VCaP (cell line): ENCODE measurements around the gene S1PR3.

ENCODE experiments used
- H3K27ac ChIP-seq: fragments of 450-650 bp; 2 replicates; pipeline ENCODE4 v1.5.1; 2017
- CTCF ChIP-seq: fragments of 450-650 bp; conservative IDR thresholded peaks from 2 replicates; pipeline ENCODE4 v1.5.1; 2017; ENCODE audit warnings: mild to moderate bottlenecking, moderate library complexity

S1PR3 gene

GRCh38 chr9:88979021-88979420 is 12.2 kb upstream of the S1PR3 start:
- TF ChIP-seq CTCF: no peak
- no peak overlapping the region for H3K27ac ChIP-seq

- TF ChIP-seq CTCF: no peak
- H3K27ac ChIP-seq: no peak overlapping the region
Observed at GRCh38 chr9:88979791-88980190, 11.5 kb upstream of the S1PR3 start.

GRCh38 chr9:88980740-88981203 is 10.5 kb upstream of the S1PR3 start:
- H3K27ac ChIP-seq: no peak overlapping the region
- TF ChIP-seq CTCF: no peak

GRCh38 chr9:88983865-88984542 is 7.3 kb upstream of the S1PR3 start:
- no peak for TF ChIP-seq CTCF
- no peak overlapping the region for H3K27ac ChIP-seq

- no peak overlapping the region for H3K27ac ChIP-seq
- no peak for TF ChIP-seq CTCF
Observed at GRCh38 chr9:88984543-88984883, 6.8 kb upstream of the S1PR3 start.

- no peak for TF ChIP-seq CTCF
- no peak overlapping the region for H3K27ac ChIP-seq
Observed at GRCh38 chr9:88985616-88986015, 5.7 kb upstream of the S1PR3 start.

- no peak for TF ChIP-seq CTCF
- H3K27ac ChIP-seq: no peak overlapping the region
Observed at GRCh38 chr9:88986776-88987175, 4.5 kb upstream of the S1PR3 start.
